Gastrocnemius medialis (tissue), 4 donors: ENCODE measurements around the gene NELFB. TPM values are rescaled to one million over a fixed set of nuclear protein-coding genes. Genes with fewer than 3 reads are reported as not detected.
A peak's percentile ranks its signal among the peaks of the same experiment; 100 is the strongest.

Source experiments
- ATAC-seq, 2 donors: fragments of 150-250 bp; one replicate each; pipeline ENCODE4 v1.9.1; 2016
- DNase-seq, 2 donors: peaks; one replicate each; pipeline ENCODE4 v3.0.0-alpha.2; 2019
- H3K27ac ChIP-seq, 4 donors: fragments of 200-600 bp; sonication (generic); 1 replicate in 1 of 4; 2 replicates in 3 of 4; pipeline ENCODE4 v1.5.1; 2016 to 2018; ENCODE audit warnings: mild to moderate bottlenecking in 2 of 4, moderate library complexity in 1 of 4
- H3K27me3 ChIP-seq, 3 donors: fragments of 200-600 bp; sonication (generic) in 2 of 3; 1 replicate in 1 of 3; 2 replicates in 2 of 3; pipeline versions ENCODE4 v1.5.1 to v1.6.0; 2016 to 2019; ENCODE audit warnings: mild to moderate bottlenecking in 1 of 3, moderate library complexity in 1 of 3
- H3K36me3 ChIP-seq, 2 donors: fragments of 200-600 bp; sonication (generic) in 1 of 2; one replicate each; pipeline ENCODE4 v1.5.1; 2017 to 2018
- H3K4me1 ChIP-seq, 2 donors: fragments of 200-600 bp; sonication (generic) in 1 of 2; one replicate each; pipeline ENCODE4 v1.5.1; 2016 to 2017; ENCODE audit warnings: mild to moderate bottlenecking in 2 of 2
- H3K4me3 ChIP-seq, 4 donors: fragments of 200-600 bp; sonication (generic) in 3 of 4; 1 replicate in 1 of 4; 2 replicates in 3 of 4; pipeline ENCODE4 v1.5.1; 2016 to 2019; ENCODE audit warnings: mild to moderate bottlenecking in 2 of 4
- H3K9me3 ChIP-seq, 3 donors: fragments of 200-600 bp; sonication (generic) in 2 of 3; 1 replicate in 1 of 3; 2 replicates in 2 of 3; pipeline ENCODE4 v1.5.1; 2016 to 2019
- POLR2A ChIP-seq, 2 donors: fragments of 450-650 bp; IDR thresholded peaks; one replicate each; pipeline ENCODE4 v1.6.1; 2017; ENCODE audit warnings: antibody characterized with exemption in 2 of 2, mild to moderate bottlenecking in 2 of 2, moderate library complexity in 2 of 2
- in situ Hi-C, 4 donors: fragments of 200-750 bp; cut with MboI; loops; one replicate each; pipeline versions ENCODE4 v1.15.0 to v1.8.0; 2017; ENCODE audit warnings: low sequenced_read_pairs in 4 of 4
- intact Hi-C: fragments of 100-400 bp; cut with DNase I; formaldehyde crosslinking; loops from one replicate; pipeline ENCODE4 v1.15.1; 2023; ENCODE audit warnings: low total_unique reads
- total RNA-seq, 4 donors: library from RNA; depleted of rRNA; stranded (reverse); fragments of >200 nt; gene quantifications; one replicate each; pipeline versions ENCODE4 v1.1.0 to v1.2.3, GENCODE V29; 2016
- TF ChIP-seq, protein P1 (sequence below), 5 experiments: fragments of 450-650 bp in 3 of 5; fragments of 200-600 bp in 2 of 5; sonication (generic) in 2 of 5; IDR thresholded peaks in 4 of 5; conservative IDR thresholded peaks in 1 of 5; 1 replicate in 4 of 5; 2 replicates in 1 of 5; pipeline ENCODE4 v1.5.1; 2016 to 2019; ENCODE audit warnings: antibody characterized with exemption in 5 of 5, mild to moderate bottlenecking in 3 of 5, moderate library complexity in 3 of 5

NELFB gene
- total RNA-seq, 4 donors from 2014 or later, result 21.6 to 61.5 (median 39.4) TPM

DNA sequence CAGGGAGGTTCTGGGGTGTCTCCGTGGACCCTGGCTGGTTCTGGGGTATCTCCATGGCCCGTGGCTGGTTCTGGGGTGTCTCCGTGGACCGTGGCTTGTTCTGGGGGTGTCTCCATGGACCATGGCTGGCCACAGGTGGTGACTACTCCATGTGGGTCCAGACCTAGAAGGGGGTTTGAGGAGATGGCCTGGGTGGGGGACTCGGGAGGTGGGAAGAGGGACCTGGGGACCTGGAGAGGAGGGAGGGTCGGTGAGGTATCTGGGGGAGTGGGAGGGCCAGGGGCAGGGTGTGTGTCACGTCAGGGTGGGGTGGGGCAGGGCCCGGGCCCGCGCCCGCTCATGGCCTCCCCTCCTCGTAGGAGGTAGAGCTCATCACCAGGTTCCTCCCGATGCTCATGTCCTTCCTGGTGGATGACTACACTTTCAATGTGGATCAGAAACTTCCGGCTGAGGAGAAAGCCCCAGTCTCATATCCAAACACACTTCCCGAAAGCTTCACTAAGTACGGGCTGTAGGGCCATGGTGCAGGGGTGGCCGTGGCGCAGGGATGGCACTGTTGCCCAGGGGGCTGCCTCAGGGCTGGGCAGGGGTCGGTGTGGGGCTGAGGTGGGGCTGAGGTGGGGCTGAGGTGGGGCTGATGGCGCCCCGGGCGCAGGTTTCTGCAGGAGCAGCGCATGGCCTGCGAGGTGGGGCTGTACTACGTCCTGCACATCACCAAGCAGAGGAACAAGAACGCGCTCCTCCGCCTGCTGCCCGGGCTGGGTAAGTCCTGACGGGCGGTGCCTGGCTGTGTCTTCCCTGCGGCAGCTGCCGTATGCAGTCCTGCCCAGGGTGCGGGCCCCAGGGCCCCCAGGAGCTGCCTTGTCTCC is 11.7 kb downstream of the NELFB start:
- intact Hi-C loops, result loop anchor here (5.0 kb wide), 1 partner anchor 45 kb away; the partner anchor contains the start of gene RNF208
- ATAC-seq (no peak), DNase-seq (no peak)
- in situ Hi-C loops, result no loop called here
- H3K9me3 ChIP-seq, result no peaks in the 10 kb centered on the region
- peaks cover 0 to 30% of the 10 kb centered on the region in 2 donors for H3K36me3 ChIP-seq
- no peak for TF ChIP-seq POLR2A (IDR thresholded peaks at IDR 0.05)
- TF ChIP-seq, protein P1, sequence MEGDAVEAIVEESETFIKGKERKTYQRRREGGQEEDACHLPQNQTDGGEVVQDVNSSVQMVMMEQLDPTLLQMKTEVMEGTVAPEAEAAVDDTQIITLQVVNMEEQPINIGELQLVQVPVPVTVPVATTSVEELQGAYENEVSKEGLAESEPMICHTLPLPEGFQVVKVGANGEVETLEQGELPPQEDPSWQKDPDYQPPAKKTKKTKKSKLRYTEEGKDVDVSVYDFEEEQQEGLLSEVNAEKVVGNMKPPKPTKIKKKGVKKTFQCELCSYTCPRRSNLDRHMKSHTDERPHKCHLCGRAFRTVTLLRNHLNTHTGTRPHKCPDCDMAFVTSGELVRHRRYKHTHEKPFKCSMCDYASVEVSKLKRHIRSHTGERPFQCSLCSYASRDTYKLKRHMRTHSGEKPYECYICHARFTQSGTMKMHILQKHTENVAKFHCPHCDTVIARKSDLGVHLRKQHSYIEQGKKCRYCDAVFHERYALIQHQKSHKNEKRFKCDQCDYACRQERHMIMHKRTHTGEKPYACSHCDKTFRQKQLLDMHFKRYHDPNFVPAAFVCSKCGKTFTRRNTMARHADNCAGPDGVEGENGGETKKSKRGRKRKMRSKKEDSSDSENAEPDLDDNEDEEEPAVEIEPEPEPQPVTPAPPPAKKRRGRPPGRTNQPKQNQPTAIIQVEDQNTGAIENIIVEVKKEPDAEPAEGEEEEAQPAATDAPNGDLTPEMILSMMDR (IDR thresholded peaks at IDR 0.05 in 4 of 5, conservative IDR thresholded peaks at IDR 0.05 in 1 of 5), result no peak
- H3K4me3 ChIP-seq, result no peak overlapping the region
- H3K27ac ChIP-seq, result peak overlapping the region in 3 of 4 donors; percentile 31 to 94 (median 88)
- H3K4me1 ChIP-seq, result peaks cover 24 to 27% of the 10 kb centered on the region in 2 donors
- no peaks in the 10 kb centered on the region for H3K27me3 ChIP-seq

DNA sequence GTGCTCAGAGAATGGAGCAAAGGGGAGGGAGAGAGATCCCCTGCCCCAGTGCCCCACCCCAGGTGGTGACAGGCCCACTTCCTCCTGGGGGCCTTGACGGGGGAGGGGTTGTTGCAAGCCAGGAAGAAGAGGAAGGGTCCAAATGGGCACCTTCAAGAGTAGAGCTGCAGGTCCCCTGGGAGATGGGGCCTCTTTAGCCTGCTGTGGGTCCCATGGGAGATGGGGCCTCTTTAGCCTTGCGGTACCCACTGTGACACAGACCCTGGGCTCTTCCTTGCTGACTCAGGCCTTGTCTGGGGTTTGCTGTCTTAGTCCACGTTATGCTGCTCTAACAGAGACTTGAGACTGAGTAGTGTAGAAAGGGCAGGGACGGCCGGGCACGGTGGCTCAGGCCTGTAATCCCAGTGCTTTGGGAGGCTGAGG is 12.8 kb downstream of the NELFB start:
- TF ChIP-seq POLR2A (IDR thresholded peaks at IDR 0.05), result no peak
- DNase-seq (no peak), ATAC-seq (no peak)
- Histone ChIP-seq H3K27ac (peak overlapping the region; percentile 88 to 94 (median 92)), H3K27me3 (no peaks in the 10 kb centered on the region), H3K9me3 (no peaks in the 10 kb centered on the region), H3K4me1 (peaks cover 24 to 27% of the 10 kb centered on the region in 2 donors), H3K4me3 (peak overlapping the region; percentile 59 to 60 (median 60)), H3K36me3 (peaks cover 0 to 41% of the 10 kb centered on the region in 2 donors)
- intact Hi-C loops (loop anchor here (2.0 to 5.0 kb wide), 2 partner anchors 27 to 46 kb away; partner anchors contain the start of genes RNF208 and TUBB4B), in situ Hi-C loops (no loop called here)

DNA sequence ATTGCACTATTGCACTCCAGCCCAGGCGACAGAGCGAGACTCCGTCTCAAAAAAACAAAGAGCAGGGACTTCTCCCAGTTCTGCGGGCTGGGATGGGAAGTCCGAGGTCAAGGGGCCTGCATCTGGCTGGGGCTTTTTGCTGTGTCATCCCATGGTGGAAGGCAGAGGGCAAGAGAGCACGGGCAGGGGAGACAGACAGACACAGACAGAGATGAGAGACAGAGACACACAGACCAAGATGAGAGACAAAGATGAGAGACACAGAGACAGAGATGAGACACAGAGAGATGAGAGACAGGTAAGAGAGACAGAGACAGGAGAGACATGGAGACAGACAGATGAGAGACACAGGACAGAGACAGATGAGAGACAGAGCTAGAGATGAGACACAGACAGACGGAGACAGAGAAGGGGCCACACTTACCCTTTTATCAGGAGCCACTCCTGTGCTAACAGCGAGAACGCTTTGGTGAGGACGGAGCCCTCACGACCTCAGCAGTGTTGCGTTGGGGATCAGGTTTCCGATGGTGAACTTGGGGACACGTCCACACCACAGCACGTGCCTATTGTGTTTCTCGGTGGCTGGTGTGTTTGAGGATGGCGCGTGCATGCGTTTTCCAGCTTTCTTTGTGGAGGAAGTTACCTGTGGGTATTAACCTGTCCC is 13.5 kb downstream of the NELFB start:
- DNase-seq (peak; percentile 28 to 59), ATAC-seq (peak; percentile 62 to 64)
- H3K4me1 ChIP-seq, result peaks cover 24 to 27% of the 10 kb centered on the region in 2 donors
- intact Hi-C loops, result loop anchor here (2.0 to 5.0 kb wide), 2 partner anchors 28 to 46 kb away; partner anchors contain the start of genes RNF208 and TUBB4B
- in situ Hi-C loops, result no loop called here
- TF ChIP-seq POLR2A (IDR thresholded peaks at IDR 0.05), result no peak
- TF ChIP-seq, protein P1 (IDR thresholded peaks at IDR 0.05 in 4 of 5, conservative IDR thresholded peaks at IDR 0.05 in 1 of 5), result no peak
- no peaks in the 10 kb centered on the region for H3K9me3 ChIP-seq
- peak overlapping the region; percentile 88 to 94 (median 92) for H3K27ac ChIP-seq
- peaks cover 0 to 44% of the 10 kb centered on the region in 2 donors for H3K36me3 ChIP-seq
- no peaks in the 10 kb centered on the region for H3K27me3 ChIP-seq
- H3K4me3 ChIP-seq, result peak overlapping the region; percentile 59 to 60 (median 60)

DNA sequence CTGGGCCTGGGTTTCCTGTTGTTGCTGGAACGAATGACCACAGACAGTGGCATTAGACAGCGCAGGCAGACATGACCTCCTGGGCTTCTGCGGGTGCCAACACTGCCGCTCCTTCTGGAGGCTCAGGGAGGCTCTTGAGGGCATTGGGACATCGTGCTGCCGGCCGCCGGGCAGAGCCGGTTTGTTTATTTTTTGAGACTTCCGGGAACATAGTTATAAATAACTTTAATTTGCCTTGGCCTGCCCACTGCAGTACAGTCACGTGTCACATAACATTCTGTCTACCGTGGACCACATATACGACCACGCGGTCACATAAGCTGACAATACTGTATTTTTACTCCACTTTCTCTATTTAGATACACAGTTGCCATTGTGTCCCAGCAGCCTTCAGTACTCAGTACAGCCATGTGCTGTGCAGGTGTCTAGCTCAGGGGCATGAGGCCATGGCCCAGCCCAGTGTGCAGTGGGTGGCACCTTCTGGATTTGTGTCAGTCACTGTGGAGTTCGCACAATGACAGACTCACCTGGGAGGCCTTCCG is 14.2 kb downstream of the NELFB start:
- Histone ChIP-seq H3K36me3 (peaks cover 0 to 38% of the 10 kb centered on the region in 2 donors), H3K9me3 (no peaks in the 10 kb centered on the region), H3K27me3 (no peaks in the 10 kb centered on the region), H3K4me1 (peaks cover 24 to 27% of the 10 kb centered on the region in 2 donors), H3K27ac (peak overlapping the region; percentile 88 to 94 (median 92)), H3K4me3 (peak overlapping the region; percentile 59 to 60 (median 60))
- ATAC-seq (peak; percentile 92 to 93), DNase-seq (peak; percentile 67 to 84)
- TF ChIP-seq, protein P1 (IDR thresholded peaks at IDR 0.05 in 4 of 5, conservative IDR thresholded peaks at IDR 0.05 in 1 of 5), result no peak
- peak; percentile 52 to 72 for TF ChIP-seq POLR2A (IDR thresholded peaks at IDR 0.05)
- intact Hi-C loops (loop anchor here (2.0 to 5.0 kb wide), 2 partner anchors 29 to 47 kb away; partner anchors contain the start of genes RNF208 and TUBB4B), in situ Hi-C loops (no loop called here)
